IPS-18a (cell line): ENCODE measurements around the gene TEAD1.

Source experiments
- H3K27ac ChIP-seq: one replicate; pipeline ENCODE4 v1.5.1; 2013; ENCODE audit warnings: low read length
- H3K27me3 ChIP-seq: one replicate; pipeline ENCODE4 v1.6.1; 2013; ENCODE audit warnings: mild to moderate bottlenecking, low read length; ENCODE audit not compliant: control insufficient read depth, insufficient read depth
- H3K36me3 ChIP-seq: one replicate; pipeline ENCODE4 v1.6.1; 2013; ENCODE audit warnings: low read depth, low read length; ENCODE audit not compliant: control insufficient read depth
- H3K4me1 ChIP-seq: one replicate; pipeline ENCODE4 v1.6.1; 2013; ENCODE audit warnings: low read depth, low read length; ENCODE audit not compliant: control insufficient read depth
- H3K4me3 ChIP-seq: one replicate; pipeline ENCODE4 v1.5.1; 2013; ENCODE audit warnings: low read length
- H3K9ac ChIP-seq: one replicate; pipeline ENCODE4 v1.6.1; 2013; ENCODE audit warnings: mild to moderate bottlenecking, low read length, moderate library complexity
- H3K9me3 ChIP-seq: one replicate; pipeline ENCODE4 v1.6.1; 2013; ENCODE audit warnings: low read depth, low read length; ENCODE audit not compliant: control insufficient read depth

The TEAD1 gene

DNA sequence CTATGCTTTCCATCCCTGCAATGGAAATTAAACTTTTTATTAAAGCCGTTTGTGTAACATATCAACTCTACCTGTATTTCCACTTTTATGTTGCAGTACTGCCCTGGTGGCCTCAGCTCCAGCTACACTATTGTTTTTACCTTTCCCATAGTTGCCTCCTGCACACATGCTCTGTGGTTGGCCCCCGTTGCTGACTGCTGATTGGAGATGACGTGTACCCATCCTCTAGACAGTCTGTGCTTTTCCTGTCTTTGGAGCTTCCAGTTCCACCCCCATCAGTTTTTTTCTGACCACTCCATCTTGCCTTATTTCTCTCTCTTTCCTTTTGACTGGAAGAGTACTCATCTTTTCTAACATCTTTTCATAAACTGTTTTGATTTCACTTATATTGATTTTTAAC is 123.8 kb downstream of the TEAD1 start:
- Histone ChIP-seq H3K27me3 (no peaks in the 10 kb centered on the region), H3K9me3 (no peaks in the 10 kb centered on the region), H3K9ac (no peak overlapping the region), H3K36me3 (peaks cover 5% of the 10 kb centered on the region), H3K27ac (no peak overlapping the region), H3K4me1 (peaks cover 62% of the 10 kb centered on the region), H3K4me3 (no peak overlapping the region)

DNA sequence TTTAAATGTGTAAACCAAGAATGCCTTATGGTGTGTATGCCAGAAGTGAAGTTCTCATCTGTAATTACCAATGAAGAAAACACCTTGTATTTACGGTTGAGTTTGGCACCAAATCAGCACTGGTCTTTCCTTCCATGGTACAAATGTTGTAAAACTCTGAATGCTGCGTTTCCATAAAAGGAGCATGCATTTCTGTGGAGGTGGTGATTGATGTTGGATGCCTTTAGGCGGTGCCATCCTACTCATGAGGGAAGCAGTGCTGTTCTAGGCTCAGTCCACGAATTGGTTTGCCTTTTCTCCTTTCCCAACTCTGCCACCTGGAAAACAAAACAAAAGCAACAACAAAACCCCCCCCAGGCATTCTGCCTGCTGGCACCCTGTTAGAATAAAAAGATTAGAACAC is 124.4 kb downstream of the TEAD1 start:
- H3K27me3 ChIP-seq: no peaks in the 10 kb centered on the region
- H3K9me3 ChIP-seq: no peaks in the 10 kb centered on the region
- peaks cover 5% of the 10 kb centered on the region for H3K36me3 ChIP-seq
- H3K4me3 ChIP-seq: no peak overlapping the region
- H3K27ac ChIP-seq: no peak overlapping the region
- no peak overlapping the region for H3K9ac ChIP-seq
- H3K4me1 ChIP-seq: peaks cover 63% of the 10 kb centered on the region

DNA sequence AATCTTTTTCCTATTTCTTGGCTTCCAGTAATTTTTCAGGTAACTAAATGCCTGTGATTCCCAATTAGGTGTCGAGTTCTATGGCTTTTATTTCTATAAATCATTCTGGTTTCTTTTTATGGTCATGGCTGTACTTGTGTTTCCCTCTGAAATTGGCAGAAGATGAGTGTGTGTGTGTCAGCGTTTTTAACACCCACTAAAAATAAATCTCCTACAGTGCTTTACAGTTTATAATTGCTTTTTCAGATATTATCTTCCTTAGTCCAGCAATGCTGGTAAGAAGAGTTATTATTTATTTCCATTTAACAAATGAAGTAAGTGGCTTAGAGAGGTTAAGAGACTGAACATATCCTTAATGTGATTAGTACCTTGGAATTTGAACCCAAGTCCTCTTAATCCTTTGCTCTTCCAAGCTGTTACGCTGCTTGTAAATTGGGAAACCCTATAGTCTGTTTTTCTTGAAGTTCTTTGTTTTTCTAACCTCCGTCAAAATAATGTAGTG is 125.2 kb downstream of the TEAD1 start:
- H3K27ac ChIP-seq: no peak overlapping the region

DNA sequence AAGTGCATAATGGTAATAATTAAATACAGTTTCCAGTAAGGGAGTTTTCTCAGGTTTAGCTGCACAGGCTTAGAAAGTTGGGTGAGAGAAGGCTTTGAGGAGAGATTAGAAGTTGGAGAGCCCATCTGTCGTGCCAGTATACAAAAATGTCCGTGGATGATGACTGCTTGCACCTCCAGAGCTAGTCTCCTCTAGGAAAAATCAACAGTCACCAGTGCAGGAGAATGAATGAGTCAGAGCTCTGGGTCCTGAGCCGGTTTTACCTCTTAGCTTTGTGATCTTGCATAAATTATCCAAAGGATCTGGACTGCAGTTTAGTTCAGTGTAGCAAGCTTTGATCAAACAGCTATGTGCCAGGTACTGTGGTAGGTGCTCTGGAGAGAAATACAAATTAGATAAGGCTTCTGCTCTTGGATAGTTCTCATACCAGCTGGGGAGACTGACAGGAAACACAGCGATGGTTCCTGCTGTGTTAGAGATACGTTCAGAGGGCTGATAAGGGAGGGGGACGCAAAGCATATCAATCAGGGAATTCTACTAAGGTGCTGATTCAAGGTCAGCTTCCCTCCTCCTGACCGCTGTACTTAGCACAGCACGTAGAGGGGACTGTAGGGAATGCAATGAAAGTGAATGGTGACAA is 125.9 kb downstream of the TEAD1 start:
- no peak overlapping the region for H3K4me3 ChIP-seq

More for the DNA sequence above, 125.2 kb downstream of the TEAD1 start:
- Histone ChIP-seq H3K9me3 (no peaks in the 10 kb centered on the region), H3K4me3 (no peak overlapping the region), H3K36me3 (peaks cover 5% of the 10 kb centered on the region), H3K9ac (no peak overlapping the region), H3K4me1 (peaks cover 60% of the 10 kb centered on the region), H3K27me3 (no peaks in the 10 kb centered on the region)

DNA sequence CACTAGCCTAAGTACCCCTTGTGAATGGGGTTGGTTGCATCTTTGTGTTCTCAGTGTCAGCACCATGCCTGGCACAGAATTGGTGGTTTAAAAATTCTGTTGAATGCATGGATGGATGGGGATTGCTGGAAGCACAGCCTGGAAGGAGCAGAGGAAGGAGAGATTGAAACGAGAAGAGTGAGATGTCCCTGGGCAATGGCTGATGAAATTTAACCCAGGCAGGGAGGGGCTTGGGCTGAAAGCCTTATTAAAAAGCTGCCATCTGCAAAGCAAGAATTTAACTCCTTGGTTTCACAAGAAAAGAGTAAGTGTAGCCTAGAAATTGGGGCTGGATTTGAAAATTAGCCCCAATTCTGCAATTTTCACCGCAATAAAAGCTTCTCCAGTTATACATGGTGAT is 126.7 kb downstream of the TEAD1 start:
- no peaks in the 10 kb centered on the region for H3K27me3 ChIP-seq
- no peak overlapping the region for H3K27ac ChIP-seq
- no peak overlapping the region for H3K9ac ChIP-seq
- H3K9me3 ChIP-seq: no peaks in the 10 kb centered on the region
- peaks cover 56% of the 10 kb centered on the region for H3K4me1 ChIP-seq
- no peaks in the 10 kb centered on the region for H3K36me3 ChIP-seq
- H3K4me3 ChIP-seq: no peak overlapping the region

More for the DNA sequence above, 125.9 kb downstream of the TEAD1 start:
- peaks cover 56% of the 10 kb centered on the region for H3K4me1 ChIP-seq
- no peak overlapping the region for H3K9ac ChIP-seq
- H3K36me3 ChIP-seq: peaks cover 3% of the 10 kb centered on the region
- no peaks in the 10 kb centered on the region for H3K27me3 ChIP-seq
- no peaks in the 10 kb centered on the region for H3K9me3 ChIP-seq
- H3K27ac ChIP-seq: no peak overlapping the region

DNA sequence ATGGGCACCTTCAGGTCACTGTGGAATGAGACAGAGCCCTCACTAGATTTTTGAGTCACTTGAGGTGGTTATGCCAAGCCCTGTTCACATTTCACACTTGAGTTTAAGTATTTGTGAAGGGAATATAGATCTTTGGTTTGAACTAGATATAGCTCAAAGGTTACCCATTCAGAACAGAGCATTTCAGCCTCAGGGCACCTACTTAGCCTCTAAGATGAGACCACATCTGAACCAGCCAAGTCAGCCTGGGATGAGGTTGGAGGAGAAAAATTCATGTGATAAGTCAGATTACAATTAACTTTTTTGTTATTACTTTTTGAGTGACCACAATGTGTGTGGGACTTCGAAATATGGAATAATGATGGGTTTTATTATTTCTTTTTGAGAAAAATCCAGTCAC is 127.8 kb downstream of the TEAD1 start:
- no peak overlapping the region for H3K27ac ChIP-seq
- no peaks in the 10 kb centered on the region for H3K36me3 ChIP-seq
- no peaks in the 10 kb centered on the region for H3K9me3 ChIP-seq
- no peak overlapping the region for H3K4me3 ChIP-seq
- peaks cover 63% of the 10 kb centered on the region for H3K4me1 ChIP-seq
- no peaks in the 10 kb centered on the region for H3K27me3 ChIP-seq
- no peak overlapping the region for H3K9ac ChIP-seq

DNA sequence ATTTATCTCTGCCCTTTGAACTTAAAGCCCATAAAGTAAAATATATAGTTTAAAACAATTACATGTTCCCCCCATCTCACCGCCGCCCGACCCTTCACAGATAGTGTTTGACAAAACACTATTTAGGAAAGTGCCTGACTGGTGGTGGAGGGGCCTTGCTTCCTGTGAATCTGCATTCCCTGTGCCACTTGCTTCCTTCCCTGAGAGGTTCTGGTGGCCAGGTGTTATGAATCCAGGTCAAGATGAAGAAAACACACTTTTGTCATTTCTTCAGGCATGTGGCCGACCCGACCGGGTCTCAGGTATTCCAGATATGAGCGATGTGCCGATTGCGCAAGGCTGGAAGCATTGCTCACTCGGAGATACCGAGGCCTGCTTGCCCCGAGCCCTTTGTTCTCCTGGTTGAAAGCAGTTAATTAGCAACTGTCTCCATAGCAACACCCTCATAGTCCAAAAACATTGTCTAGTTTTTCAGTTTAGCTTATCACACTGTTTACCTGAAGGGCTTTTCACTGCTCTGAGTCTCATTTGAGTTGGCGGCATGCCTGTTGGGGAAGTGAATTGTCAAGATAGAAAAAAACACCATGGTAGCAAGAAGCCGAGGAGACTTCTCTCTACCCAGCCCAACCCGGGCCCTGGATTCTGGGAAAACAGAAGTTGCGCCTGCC is 128.3 kb downstream of the TEAD1 start:
- Histone ChIP-seq H3K27ac (peak overlapping the region; percentile 9), H3K9me3 (no peaks in the 10 kb centered on the region), H3K27me3 (no peaks in the 10 kb centered on the region), H3K36me3 (no peaks in the 10 kb centered on the region), H3K9ac (no peak overlapping the region), H3K4me3 (no peak overlapping the region), H3K4me1 (peaks cover 69% of the 10 kb centered on the region)

DNA sequence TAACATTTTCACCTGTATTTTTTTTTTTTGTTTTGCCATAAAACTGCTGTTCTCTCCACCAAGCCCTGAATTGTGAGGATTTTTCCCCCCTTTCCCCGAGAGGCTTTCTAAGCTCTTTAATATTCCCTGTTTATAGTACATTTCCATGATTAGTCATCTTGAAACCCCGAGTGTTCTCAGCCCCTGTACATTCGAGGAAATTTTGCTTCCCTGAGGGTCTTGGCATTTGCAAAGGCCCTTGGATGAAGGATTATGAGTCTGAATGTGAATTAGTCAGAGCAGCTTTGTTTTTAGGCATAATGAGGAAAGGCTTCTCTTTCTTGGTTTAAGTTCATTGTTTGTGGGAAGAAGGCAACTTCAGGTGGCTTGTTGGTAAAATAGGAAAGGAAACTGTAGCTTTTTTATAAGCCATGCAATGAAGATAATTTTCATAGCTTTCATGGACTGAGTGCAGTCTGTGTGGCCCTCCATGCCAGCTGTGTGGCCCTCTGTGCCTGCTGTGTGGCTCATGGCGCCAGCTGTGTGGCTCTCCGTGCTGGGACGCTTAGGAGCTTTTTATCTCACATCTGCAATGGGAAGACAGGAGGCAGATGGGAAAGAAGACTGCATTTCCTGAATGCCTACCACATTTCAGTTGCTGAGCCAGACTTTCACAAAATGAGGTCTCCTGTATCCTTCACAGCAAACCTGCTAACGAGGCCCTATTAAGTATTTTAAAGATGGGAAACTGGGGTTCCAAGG is 129.0 kb downstream of the TEAD1 start:
- Histone ChIP-seq H3K9ac (no peak overlapping the region), H3K4me1 (peaks cover 68% of the 10 kb centered on the region)

DNA sequence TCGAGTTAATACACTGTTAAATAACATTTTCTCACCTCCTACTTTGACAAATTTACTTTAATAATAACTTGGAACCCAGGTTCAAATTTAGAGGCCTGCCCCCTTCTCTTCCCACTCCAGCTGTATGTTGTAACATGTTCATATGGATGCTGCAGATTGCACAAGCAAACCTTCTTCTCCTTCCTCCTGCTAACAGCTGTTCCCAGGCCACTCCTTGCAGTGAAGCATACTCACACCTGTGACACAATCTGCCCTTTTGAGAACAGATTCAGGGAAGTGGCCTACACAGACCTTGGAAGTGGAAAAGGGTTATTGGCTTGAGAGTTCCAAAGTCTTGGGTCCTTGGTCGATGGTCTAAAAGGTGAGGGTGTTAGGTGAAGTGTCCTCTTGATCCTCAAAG is 131.9 kb downstream of the TEAD1 start:
- Histone ChIP-seq H3K9ac (no peak overlapping the region), H3K27me3 (no peaks in the 10 kb centered on the region), H3K4me3 (no peak overlapping the region), H3K36me3 (no peaks in the 10 kb centered on the region), H3K9me3 (no peaks in the 10 kb centered on the region), H3K4me1 (peaks cover 49% of the 10 kb centered on the region), H3K27ac (no peak overlapping the region)

More for the DNA sequence above, 129.0 kb downstream of the TEAD1 start:
- Histone ChIP-seq H3K27me3 (no peaks in the 10 kb centered on the region), H3K9me3 (no peaks in the 10 kb centered on the region), H3K27ac (peak overlapping the region; percentile 9), H3K36me3 (no peaks in the 10 kb centered on the region), H3K4me3 (no peak overlapping the region)

DNA sequence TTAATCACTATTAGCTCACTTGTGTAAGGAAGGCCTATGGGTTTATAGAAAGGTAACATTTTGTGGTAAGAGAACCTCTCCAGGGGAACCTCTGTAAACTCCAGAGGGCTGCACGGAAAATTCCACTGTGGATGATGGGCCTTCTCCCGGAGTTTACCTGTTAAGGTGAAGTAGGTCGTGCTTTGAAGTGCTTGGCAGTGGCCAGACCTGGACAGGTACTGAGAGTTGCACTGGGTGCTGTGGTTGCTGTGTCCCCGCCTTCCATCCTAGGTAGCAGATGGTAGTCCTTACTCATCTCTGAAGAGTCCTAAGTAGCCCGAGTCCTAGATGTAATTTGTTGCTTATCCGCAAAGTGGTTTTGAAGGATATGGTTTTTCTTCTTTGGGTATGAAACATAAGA is 133.4 kb downstream of the TEAD1 start:
- Histone ChIP-seq H3K9ac (no peak overlapping the region), H3K36me3 (no peaks in the 10 kb centered on the region), H3K27ac (no peak overlapping the region), H3K9me3 (no peaks in the 10 kb centered on the region), H3K4me1 (peaks cover 40% of the 10 kb centered on the region), H3K27me3 (no peaks in the 10 kb centered on the region), H3K4me3 (no peak overlapping the region)

DNA sequence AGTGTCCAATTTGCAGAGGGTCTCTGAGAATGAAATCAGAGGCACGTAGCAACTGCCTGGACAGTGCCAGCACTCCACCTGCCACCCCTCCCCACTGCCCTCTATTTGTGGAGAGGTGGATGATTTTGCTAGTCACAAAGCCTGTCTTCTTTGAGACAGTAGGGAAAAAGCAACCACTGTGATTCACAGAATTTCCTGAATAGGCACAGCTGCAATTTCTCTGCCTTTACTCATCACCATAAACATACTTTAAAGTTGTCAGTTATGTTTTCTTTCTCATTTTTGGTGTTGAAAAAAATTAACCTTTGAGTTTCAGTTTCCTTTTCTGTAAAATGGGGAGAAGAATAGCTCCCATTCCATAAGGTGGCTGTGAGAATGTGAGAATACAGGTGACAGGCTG is 134.3 kb downstream of the TEAD1 start:
- Histone ChIP-seq H3K9me3 (no peaks in the 10 kb centered on the region), H3K27me3 (no peaks in the 10 kb centered on the region), H3K27ac (no peak overlapping the region), H3K36me3 (no peaks in the 10 kb centered on the region), H3K4me3 (no peak overlapping the region), H3K9ac (no peak overlapping the region), H3K4me1 (peaks cover 31% of the 10 kb centered on the region)
